ENCODE measurements around the gene ALPK3.
A peak's percentile ranks its signal among the peaks of the same experiment; 100 is the strongest.

The ALPK3 gene

GRCh38 chr15:84847382-84847781 lies 30.2 kb downstream of the ALPK3 start:
- DNase-seq = no peak

- no peak for DNase-seq
Observed at GRCh38 chr15:84852212-84852611, 35.1 kb downstream of the ALPK3 start.

- DNase-seq = no peak
Observed at GRCh38 chr15:84855136-84855535, 38.0 kb downstream of the ALPK3 start.

- DNase-seq = no peak
Observed at GRCh38 chr15:84855765-84856164, 38.6 kb downstream of the ALPK3 start.

- DNase-seq = no peak
Observed at GRCh38 chr15:84856731-84857417, 39.7 kb downstream of the ALPK3 start.

GRCh38 chr15:84857418-84858004 lies 40.4 kb downstream of the ALPK3 start:
- DNase-seq = no peak

GRCh38 chr15:84858231-84858630 lies 41.1 kb downstream of the ALPK3 start:
- no peak for DNase-seq

- DNase-seq = no peak
Observed at GRCh38 chr15:84859144-84859543, 42.0 kb downstream of the ALPK3 start.

GRCh38 chr15:84859651-84860050 lies 42.5 kb downstream of the ALPK3 start:
- no peak for DNase-seq

GRCh38 chr15:84861781-84862180 lies 44.6 kb downstream of the ALPK3 start:
- DNase-seq = no peak

- DNase-seq = no peak
Observed at GRCh38 chr15:84862214-84862975, 45.2 kb downstream of the ALPK3 start.

- DNase-seq = no peak
Observed at GRCh38 chr15:84863565-84864443, 46.6 kb downstream of the ALPK3 start.

GRCh38 chr15:84864444-84864795 lies 47.3 kb downstream of the ALPK3 start:
- no peak for DNase-seq

- DNase-seq = no peak
Observed at GRCh38 chr15:84865074-84865569, 48.0 kb downstream of the ALPK3 start.

- no peak for DNase-seq
Observed at GRCh38 chr15:84868037-84868880, 51.1 kb downstream of the ALPK3 start.

GRCh38 chr15:84869510-84869909 lies 52.4 kb downstream of the ALPK3 start:
- no peak for DNase-seq

- DNase-seq = no peak
Observed at GRCh38 chr15:84871428-84871985, 54.4 kb downstream of the ALPK3 start.

GRCh38 chr15:84872009-84872910 lies 55.1 kb downstream of the ALPK3 start:
- DNase-seq = no peak

GRCh38 chr15:84873997-84874396 lies 56.8 kb downstream of the ALPK3 start:
- DNase-seq = no peak

- peak; percentile 20 for DNase-seq
Observed at GRCh38 chr15:84874981-84875699, 58.0 kb downstream of the ALPK3 start.
